Astrocyte (in vitro differentiated cells and primary cell): ENCODE data around the gene CELA2A.

ENCODE experiments used
- EZH2 ChIP-seq: IDR thresholded peaks from 2 replicates; pipeline ENCODE4 v1.6.1; 2012; ENCODE audit warnings: mild to moderate bottlenecking, low read length, inconsistent platforms; ENCODE audit not compliant: insufficient read depth
- TF ChIP-seq, protein P1 (sequence below): IDR thresholded peaks from 2 replicates; pipeline ENCODE4 v1.5.1; 2011; ENCODE audit warnings: low read depth, mild to moderate bottlenecking, inconsistent platforms, low read length, moderate library complexity; ENCODE audit not compliant: insufficient read depth

DNA sequence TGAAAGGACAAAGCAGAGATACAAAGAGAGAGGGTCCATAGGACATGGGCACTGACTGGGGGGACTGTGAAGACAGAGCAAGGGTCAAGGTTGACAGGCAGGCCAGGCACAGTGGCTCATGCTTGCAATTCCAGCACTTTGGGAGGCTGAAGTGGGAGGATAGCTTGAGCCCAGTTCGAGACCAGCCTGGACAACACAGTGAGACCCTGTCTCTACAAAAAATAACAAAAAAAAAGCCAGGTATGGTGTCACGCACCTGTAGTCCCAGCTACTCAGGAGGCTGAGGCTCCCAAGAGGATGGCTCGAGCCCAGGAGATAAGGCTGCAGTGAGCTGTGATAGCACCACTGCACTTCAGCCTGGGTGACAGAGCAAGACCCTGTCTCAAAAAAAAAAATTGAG lies 63.1 kb downstream of the CELA2A start:
- TF ChIP-seq, protein P1, sequence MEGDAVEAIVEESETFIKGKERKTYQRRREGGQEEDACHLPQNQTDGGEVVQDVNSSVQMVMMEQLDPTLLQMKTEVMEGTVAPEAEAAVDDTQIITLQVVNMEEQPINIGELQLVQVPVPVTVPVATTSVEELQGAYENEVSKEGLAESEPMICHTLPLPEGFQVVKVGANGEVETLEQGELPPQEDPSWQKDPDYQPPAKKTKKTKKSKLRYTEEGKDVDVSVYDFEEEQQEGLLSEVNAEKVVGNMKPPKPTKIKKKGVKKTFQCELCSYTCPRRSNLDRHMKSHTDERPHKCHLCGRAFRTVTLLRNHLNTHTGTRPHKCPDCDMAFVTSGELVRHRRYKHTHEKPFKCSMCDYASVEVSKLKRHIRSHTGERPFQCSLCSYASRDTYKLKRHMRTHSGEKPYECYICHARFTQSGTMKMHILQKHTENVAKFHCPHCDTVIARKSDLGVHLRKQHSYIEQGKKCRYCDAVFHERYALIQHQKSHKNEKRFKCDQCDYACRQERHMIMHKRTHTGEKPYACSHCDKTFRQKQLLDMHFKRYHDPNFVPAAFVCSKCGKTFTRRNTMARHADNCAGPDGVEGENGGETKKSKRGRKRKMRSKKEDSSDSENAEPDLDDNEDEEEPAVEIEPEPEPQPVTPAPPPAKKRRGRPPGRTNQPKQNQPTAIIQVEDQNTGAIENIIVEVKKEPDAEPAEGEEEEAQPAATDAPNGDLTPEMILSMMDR = no peak
- TF ChIP-seq EZH2 = no peak
